ENCODE results near the gene TBC1D1.

The TBC1D1 gene

GRCh38 chr4:38058151-38058550 lies 167.3 kb downstream of the TBC1D1 start:
- no peak for DNase-seq

- peak; percentile 65 for DNase-seq
Observed at GRCh38 chr4:38060829-38061431, 170.0 kb downstream of the TBC1D1 start.

GRCh38 chr4:38062088-38062775 lies 171.3 kb downstream of the TBC1D1 start:
- peak; percentile 76 for DNase-seq

GRCh38 chr4:38062776-38063097 lies 171.9 kb downstream of the TBC1D1 start:
- no peak for DNase-seq

GRCh38 chr4:38065176-38065575 lies 174.3 kb downstream of the TBC1D1 start:
- DNase-seq = no peak

- no peak for DNase-seq
Observed at GRCh38 chr4:38065900-38066299, 175.0 kb downstream of the TBC1D1 start.

- DNase-seq = no peak
Observed at GRCh38 chr4:38067499-38067898, 176.6 kb downstream of the TBC1D1 start.

GRCh38 chr4:38068107-38068506 lies 177.2 kb downstream of the TBC1D1 start:
- DNase-seq = no peak

GRCh38 chr4:38069271-38069760 lies 178.4 kb downstream of the TBC1D1 start:
- peak; percentile 45 for DNase-seq

GRCh38 chr4:38071801-38072431 lies 181.0 kb downstream of the TBC1D1 start:
- no peak for DNase-seq

GRCh38 chr4:38072578-38072977 lies 181.7 kb downstream of the TBC1D1 start:
- DNase-seq = no peak

- DNase-seq = no peak
Observed at GRCh38 chr4:38073596-38074234, 182.8 kb downstream of the TBC1D1 start.

GRCh38 chr4:38075370-38076152 lies 184.7 kb downstream of the TBC1D1 start:
- peak; percentile 52 for DNase-seq

- DNase-seq = no peak
Observed at GRCh38 chr4:38076153-38076669, 185.3 kb downstream of the TBC1D1 start.

GRCh38 chr4:38077791-38078489 lies 187.1 kb downstream of the TBC1D1 start:
- DNase-seq = no peak

GRCh38 chr4:38078590-38079421 lies 187.9 kb downstream of the TBC1D1 start:
- DNase-seq = peak; percentile 81

- no peak for DNase-seq
Observed at GRCh38 chr4:38080061-38080974, 189.4 kb downstream of the TBC1D1 start.

GRCh38 chr4:38082021-38082420 lies 191.1 kb downstream of the TBC1D1 start:
- DNase-seq = no peak

- DNase-seq = peak; percentile 81
Observed at GRCh38 chr4:38082424-38083385, 191.8 kb downstream of the TBC1D1 start.

All from fibroblast of skin of right quadriceps (primary cell).